Natural killer cell (primary cell): ENCODE measurements around the gene C15orf40. TPM values are rescaled to one million over a fixed set of nuclear protein-coding genes. Genes with fewer than 3 reads are reported as not detected.

Experiments used
- ATAC-seq, 3 donors: fragments of 150-1000 bp in 2 of 3; fragments of 200-7000 bp in 1 of 3; cut with Tn5 transposase; 1 replicate in 1 of 3; 2 replicates in 2 of 3; pipeline ENCODE4 v1.10.0; 2021; ENCODE audit warnings: mild to moderate bottlenecking in 2 of 3, moderate library complexity in 2 of 3
- DNase-seq, 2 donors: peaks; one replicate each; pipeline versions ENCODE4 v3.0.0 to v3.0.0-alpha.2; 2013 to 2021; ENCODE audit warnings: mixed read lengths in 1 of 2
- H3K27ac ChIP-seq: one replicate; pipeline ENCODE4 v1.5.1; 2013; ENCODE audit warnings: mild to moderate bottlenecking, low read length
- H3K27me3 ChIP-seq: one replicate; pipeline ENCODE4 v1.6.1; 2013; ENCODE audit warnings: low read length; ENCODE audit not compliant: control insufficient read depth, insufficient read depth
- H3K36me3 ChIP-seq: one replicate; pipeline ENCODE4 v1.6.1; 2013; ENCODE audit warnings: low read length; ENCODE audit not compliant: control insufficient read depth, insufficient read depth
- H3K4me1 ChIP-seq: one replicate; pipeline ENCODE4 v1.6.1; 2013; ENCODE audit warnings: low read length; ENCODE audit not compliant: control insufficient read depth, insufficient read depth
- H3K4me3 ChIP-seq: one replicate; pipeline ENCODE4 v1.5.1; 2013; ENCODE audit warnings: low read length
- H3K9me3 ChIP-seq: one replicate; pipeline ENCODE4 v1.6.1; 2013; ENCODE audit warnings: low read length; ENCODE audit not compliant: control insufficient read depth, insufficient read depth
- H3K27ac Mint-ChIP-seq, 2 donors: one replicate each; pipeline ENCODE4 v1.8.0; 2022; ENCODE audit warnings: mild to moderate bottlenecking in 2 of 2, mixed read lengths in 2 of 2, moderate library complexity in 1 of 2
- H3K27me3 Mint-ChIP-seq, 2 donors: one replicate each; pipeline ENCODE4 v1.8.0; 2022; ENCODE audit warnings: low read depth in 2 of 2, mixed read lengths in 2 of 2
- H3K36me3 Mint-ChIP-seq: one replicate; pipeline ENCODE4 v1.8.0; 2022; ENCODE audit warnings: mixed read lengths
- H3K4me1 Mint-ChIP-seq, 2 donors: one replicate each; pipeline ENCODE4 v1.8.0; 2022; ENCODE audit warnings: mixed read lengths in 2 of 2
- H3K4me3 Mint-ChIP-seq: one replicate; pipeline ENCODE4 v1.8.0; 2022; ENCODE audit warnings: mild to moderate bottlenecking, moderate library complexity, mixed read lengths
- H3K9me3 Mint-ChIP-seq, 2 donors: one replicate each; pipeline ENCODE4 v1.8.0; 2022; ENCODE audit warnings: mixed read lengths in 2 of 2
- CTCF ChIP-seq: fragments of 200-600 bp; IDR thresholded peaks from one replicate; pipeline ENCODE4 v1.8.0; 2022; ENCODE audit warnings: antibody characterized with exemption
- WGBS: methylation state at CpG from one replicate; pipeline ENCODE4 v1.1.7; 2013; ENCODE audit warnings: missing lambda C conversion rate; ENCODE audit not compliant: insufficient coverage; 5-methylcytosine and 5-hydroxymethylcytosine counted together
- intact Hi-C: fragments of 100-400 bp; cut with micrococcal nuclease; formaldehyde crosslinking; loops from one replicate; pipeline ENCODE4 v1.14.2; 2022
- total RNA-seq, 4 donors: library from RNA; stranded (reverse); fragments of 120-200 nt in 1 of 4; gene quantifications; one replicate each; pipeline versions ENCODE4 v1.2.3 to v1.2.4, GENCODE V29; 2013 to 2022

The C15orf40 gene
- total RNA-seq, 3 donors from 2014 or later (not counting 1 experiment from before 2014, with no cell fraction given), result 12.5 to 16.0 (median 15.1) TPM

GRCh38 chr15:82964890-82965289, 46.5 kb downstream of the C15orf40 start:
- no peak for TF ChIP-seq CTCF
- ATAC-seq, result no peak

GRCh38 chr15:82963471-82964341, 47.7 kb downstream of the C15orf40 start:
- H3K9me3 ChIP-seq, result no peaks in the 10 kb centered on the region
- Mint-ChIP-seq H3K9me3 (no peaks in the 10 kb centered on the region), H3K36me3 (no peaks in the 10 kb centered on the region), H3K27ac (no peak overlapping the region), H3K27me3 (no peaks in the 10 kb centered on the region), H3K4me1 (peaks cover 13% of the 10 kb centered on the region in 2 donors), H3K4me3 (no peak overlapping the region)
- intact Hi-C loops, result no loop called here
- peaks cover 14% of the 10 kb centered on the region for H3K4me1 ChIP-seq
- DNase-seq (no peak), ATAC-seq (no peak)
- TF ChIP-seq CTCF, result no peak
- no peak overlapping the region for H3K27ac ChIP-seq
- no peaks in the 10 kb centered on the region for H3K36me3 ChIP-seq
- 96% methylated on average over 7 of the region's 7 CpGs for WGBS
- H3K4me3 ChIP-seq, result no peak overlapping the region
- no peaks in the 10 kb centered on the region for H3K27me3 ChIP-seq

More at GRCh38 chr15:82964890-82965289, 46.5 kb downstream of the C15orf40 start:
- Mint-ChIP-seq H3K9me3 (no peaks in the 10 kb centered on the region), H3K27ac (no peak overlapping the region), H3K27me3 (no peaks in the 10 kb centered on the region), H3K4me1 (peaks cover 13% of the 10 kb centered on the region in 2 donors), H3K36me3 (no peaks in the 10 kb centered on the region), H3K4me3 (no peak overlapping the region)
- H3K4me3 ChIP-seq, result no peak overlapping the region
- peaks cover 14% of the 10 kb centered on the region for H3K4me1 ChIP-seq
- H3K36me3 ChIP-seq, result no peaks in the 10 kb centered on the region
- no peak for DNase-seq
- H3K27me3 ChIP-seq, result no peaks in the 10 kb centered on the region
- H3K9me3 ChIP-seq, result no peaks in the 10 kb centered on the region
- intact Hi-C loops, result no loop called here
- H3K27ac ChIP-seq, result no peak overlapping the region
- WGBS, result 96% methylated on average over 5 of the region's 5 CpGs

- Histone ChIP-seq H3K36me3 (no peaks in the 10 kb centered on the region), H3K27me3 (no peaks in the 10 kb centered on the region), H3K9me3 (no peaks in the 10 kb centered on the region), H3K4me1 (peaks cover 2% of the 10 kb centered on the region), H3K4me3 (no peak overlapping the region), H3K27ac (no peak overlapping the region)
- TF ChIP-seq CTCF, result no peak
- Mint-ChIP-seq H3K9me3 (no peaks in the 10 kb centered on the region), H3K4me1 (peaks cover under 1% of the 10 kb centered on the region in 2 donors), H3K27me3 (no peaks in the 10 kb centered on the region), H3K36me3 (no peaks in the 10 kb centered on the region), H3K4me3 (no peak overlapping the region), H3K27ac (no peak overlapping the region)
- ATAC-seq (no peak), DNase-seq (no peak)
- intact Hi-C loops, result no loop called here
- 92% methylated on average over 3 of the region's 3 CpGs for WGBS
Measured at GRCh38 chr15:82960766-82961165, 50.7 kb downstream of the C15orf40 start.
